ENCODE data around the gene SIPA1L3. TPM values are rescaled to one million over a fixed set of nuclear protein-coding genes. Genes with fewer than 3 reads are reported as not detected.
A peak's percentile ranks its signal among the peaks of the same experiment; 100 is the strongest.

SIPA1L3 gene
- total and polyA plus RNA-seq, 2 experiments from 2014 or later = 15.7 to 54.1 TPM

DNA sequence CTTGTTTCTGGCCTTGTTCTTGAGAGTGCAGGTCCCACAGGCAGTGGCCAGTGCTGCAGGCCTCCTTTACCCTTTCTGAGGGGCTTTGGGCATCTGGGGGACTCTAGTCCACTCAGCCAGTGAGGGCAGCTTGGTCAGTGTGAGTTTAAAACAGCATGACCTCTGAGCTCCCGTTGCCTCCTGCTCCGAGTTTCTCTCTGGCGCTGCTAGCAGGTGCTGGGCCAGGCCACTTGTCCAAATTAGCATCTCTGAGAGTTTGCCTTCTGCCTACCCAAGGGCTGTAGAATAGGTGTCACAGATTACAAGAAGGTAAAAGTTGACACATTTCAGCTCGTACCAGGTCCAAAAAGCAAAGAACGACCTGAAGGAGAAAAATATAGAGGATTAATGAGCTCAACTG is 105.9 kb downstream of the SIPA1L3 start:
- peak; percentile 81 for ATAC-seq
- Histone ChIP-seq H3K4me2 (peak overlapping the region; percentile 55), H2AFZ (no peak overlapping the region), H3K27me3 (ENCODE audit: insufficient read depth) (no peaks in the 10 kb centered on the region), H3K36me3 (ENCODE audit: insufficient read depth) (no peaks in the 10 kb centered on the region), H4K20me1 (replicated peaks; ENCODE audit: insufficient read depth) (peaks cover 11% of the 10 kb centered on the region), H3K27ac (ENCODE audit: low read depth) (peak overlapping the region; percentile 74; the same call in 1 of the 2 replicates), H3K4me1 (ENCODE audit: insufficient read depth) (peaks cover 27% of the 10 kb centered on the region; the same call in 1 of the 2 replicates), H3F3A (replicated peaks; ENCODE audit: low read depth) (no peaks in the 10 kb centered on the region), H3K4me3 (0 out of 2 replicates have a peak overlapping the region, but pooled peaks have one; percentile 9), H3K9me2 (ENCODE audit: insufficient read depth) (no peaks in the 10 kb centered on the region), H3K79me2 (replicated peaks; ENCODE audit: insufficient read depth) (peaks cover 22% of the 10 kb centered on the region)
- H3K36me3 Mint-ChIP-seq (ENCODE audit: low read depth) = no peaks in the 10 kb centered on the region; the same call in 2 of the 3 replicates
- peak overlapping the region; percentile 91 for H3K27ac Mint-ChIP-seq
- peaks cover 27% of the 10 kb centered on the region for H3K4me1 Mint-ChIP-seq
- TF ChIP-seq POLR2AphosphoS5 (IDR thresholded peaks at IDR 0.05; ENCODE audit: low read depth) = no peak
- no peak for TF ChIP-seq ZNF114 (CRISPR knock-in tag; IDR thresholded peaks at IDR 0.05)
- TF ChIP-seq, protein P1, sequence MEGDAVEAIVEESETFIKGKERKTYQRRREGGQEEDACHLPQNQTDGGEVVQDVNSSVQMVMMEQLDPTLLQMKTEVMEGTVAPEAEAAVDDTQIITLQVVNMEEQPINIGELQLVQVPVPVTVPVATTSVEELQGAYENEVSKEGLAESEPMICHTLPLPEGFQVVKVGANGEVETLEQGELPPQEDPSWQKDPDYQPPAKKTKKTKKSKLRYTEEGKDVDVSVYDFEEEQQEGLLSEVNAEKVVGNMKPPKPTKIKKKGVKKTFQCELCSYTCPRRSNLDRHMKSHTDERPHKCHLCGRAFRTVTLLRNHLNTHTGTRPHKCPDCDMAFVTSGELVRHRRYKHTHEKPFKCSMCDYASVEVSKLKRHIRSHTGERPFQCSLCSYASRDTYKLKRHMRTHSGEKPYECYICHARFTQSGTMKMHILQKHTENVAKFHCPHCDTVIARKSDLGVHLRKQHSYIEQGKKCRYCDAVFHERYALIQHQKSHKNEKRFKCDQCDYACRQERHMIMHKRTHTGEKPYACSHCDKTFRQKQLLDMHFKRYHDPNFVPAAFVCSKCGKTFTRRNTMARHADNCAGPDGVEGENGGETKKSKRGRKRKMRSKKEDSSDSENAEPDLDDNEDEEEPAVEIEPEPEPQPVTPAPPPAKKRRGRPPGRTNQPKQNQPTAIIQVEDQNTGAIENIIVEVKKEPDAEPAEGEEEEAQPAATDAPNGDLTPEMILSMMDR (conservative IDR thresholded peaks at IDR 0.05; ENCODE audit: low read depth in 2 of 2) = no peak
- no peak for TF ChIP-seq NANOG (IDR thresholded peaks at IDR 0.05; ENCODE audit: borderline replicate concordance)
- H3K4me3 Mint-ChIP-seq = peak overlapping the region; percentile 57; the same call in 2 of the 3 replicates
- peaks cover 8% of the 10 kb centered on the region for H3K27me3 Mint-ChIP-seq (ENCODE audit: insufficient read depth, low read depth, poor library complexity)
- H3K9me3 Mint-ChIP-seq = no peaks in the 10 kb centered on the region
- DNase-seq (ENCODE audit: low spot score) = peak; percentile 43

DNA sequence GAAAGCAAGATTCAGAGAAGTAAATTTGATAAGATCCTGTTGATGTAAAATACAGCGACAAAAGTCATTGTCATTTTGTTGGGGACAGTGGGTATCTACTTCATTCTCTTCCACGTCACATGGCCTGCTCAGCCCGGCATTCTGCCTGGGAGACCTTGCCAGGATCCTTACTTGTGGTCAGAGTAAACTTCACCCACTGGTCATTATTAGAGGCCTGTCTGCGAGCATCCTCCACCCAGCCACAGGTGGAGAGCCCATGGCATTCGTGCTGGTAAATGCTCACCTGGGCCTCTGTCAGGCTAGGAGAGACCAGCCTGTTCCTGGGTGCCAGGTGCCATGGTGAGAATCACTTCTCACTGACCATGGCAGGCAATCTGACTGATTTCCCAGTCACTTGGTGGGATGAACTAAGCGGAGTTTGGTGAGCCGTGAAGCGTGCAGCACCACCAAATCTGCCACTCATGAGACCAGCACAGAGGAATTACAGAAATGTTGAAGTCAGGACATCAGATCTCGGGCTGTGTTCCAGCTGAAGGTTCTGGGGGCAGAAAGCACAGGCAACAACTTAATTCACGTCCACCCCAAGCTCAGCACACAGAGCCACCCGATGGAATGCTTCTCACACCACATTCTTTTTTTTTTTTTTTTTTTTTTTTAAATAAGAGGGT is 107.0 kb downstream of the SIPA1L3 start:
- Mint-ChIP-seq H3K27me3 (ENCODE audit: insufficient read depth, low read depth, poor library complexity) (peaks cover 6% of the 10 kb centered on the region), H3K4me3 (no peak overlapping the region), H3K4me1 (peaks cover 27% of the 10 kb centered on the region), H3K9me3 (no peaks in the 10 kb centered on the region), H3K27ac (no peak overlapping the region), H3K36me3 (ENCODE audit: low read depth) (no peaks in the 10 kb centered on the region; the same call in 2 of the 3 replicates)
- peaks cover 11% of the 10 kb centered on the region for H4K20me1 ChIP-seq (replicated peaks; ENCODE audit: insufficient read depth)
- H3K27me3 ChIP-seq (ENCODE audit: insufficient read depth) = no peaks in the 10 kb centered on the region
- H3K36me3 ChIP-seq (ENCODE audit: insufficient read depth) = no peaks in the 10 kb centered on the region
- 0 out of 2 replicates have a peak overlapping the region, but pooled peaks have one; percentile 74 for H3K27ac ChIP-seq (ENCODE audit: low read depth)
- H3K4me3 ChIP-seq = no peak overlapping the region
- DNase-seq (ENCODE audit: low spot score) = no peak
- H3K4me1 ChIP-seq (ENCODE audit: insufficient read depth) = peaks cover 27% of the 10 kb centered on the region; the same call in 1 of the 2 replicates
- H3F3A ChIP-seq (replicated peaks; ENCODE audit: low read depth) = 0 out of 2 replicates have a peak, but pooled peaks cover 3% of the 10 kb centered on the region
- no peak overlapping the region for H2AFZ ChIP-seq
- ATAC-seq = no peak
- H3K79me2 ChIP-seq (replicated peaks; ENCODE audit: insufficient read depth) = peaks cover 19% of the 10 kb centered on the region
- H3K9me2 ChIP-seq (ENCODE audit: insufficient read depth) = no peaks in the 10 kb centered on the region
- no peak overlapping the region for H3K4me2 ChIP-seq
- no peak for TF ChIP-seq ZNF331 (CRISPR knock-in tag; IDR thresholded peaks at IDR 0.05; ENCODE audit: low read depth)
- no peak for TF ChIP-seq EZH2phosphoT487 (IDR thresholded peaks at IDR 0.05; ENCODE audit: unreplicated experiment)
- TF ChIP-seq, protein P2, sequence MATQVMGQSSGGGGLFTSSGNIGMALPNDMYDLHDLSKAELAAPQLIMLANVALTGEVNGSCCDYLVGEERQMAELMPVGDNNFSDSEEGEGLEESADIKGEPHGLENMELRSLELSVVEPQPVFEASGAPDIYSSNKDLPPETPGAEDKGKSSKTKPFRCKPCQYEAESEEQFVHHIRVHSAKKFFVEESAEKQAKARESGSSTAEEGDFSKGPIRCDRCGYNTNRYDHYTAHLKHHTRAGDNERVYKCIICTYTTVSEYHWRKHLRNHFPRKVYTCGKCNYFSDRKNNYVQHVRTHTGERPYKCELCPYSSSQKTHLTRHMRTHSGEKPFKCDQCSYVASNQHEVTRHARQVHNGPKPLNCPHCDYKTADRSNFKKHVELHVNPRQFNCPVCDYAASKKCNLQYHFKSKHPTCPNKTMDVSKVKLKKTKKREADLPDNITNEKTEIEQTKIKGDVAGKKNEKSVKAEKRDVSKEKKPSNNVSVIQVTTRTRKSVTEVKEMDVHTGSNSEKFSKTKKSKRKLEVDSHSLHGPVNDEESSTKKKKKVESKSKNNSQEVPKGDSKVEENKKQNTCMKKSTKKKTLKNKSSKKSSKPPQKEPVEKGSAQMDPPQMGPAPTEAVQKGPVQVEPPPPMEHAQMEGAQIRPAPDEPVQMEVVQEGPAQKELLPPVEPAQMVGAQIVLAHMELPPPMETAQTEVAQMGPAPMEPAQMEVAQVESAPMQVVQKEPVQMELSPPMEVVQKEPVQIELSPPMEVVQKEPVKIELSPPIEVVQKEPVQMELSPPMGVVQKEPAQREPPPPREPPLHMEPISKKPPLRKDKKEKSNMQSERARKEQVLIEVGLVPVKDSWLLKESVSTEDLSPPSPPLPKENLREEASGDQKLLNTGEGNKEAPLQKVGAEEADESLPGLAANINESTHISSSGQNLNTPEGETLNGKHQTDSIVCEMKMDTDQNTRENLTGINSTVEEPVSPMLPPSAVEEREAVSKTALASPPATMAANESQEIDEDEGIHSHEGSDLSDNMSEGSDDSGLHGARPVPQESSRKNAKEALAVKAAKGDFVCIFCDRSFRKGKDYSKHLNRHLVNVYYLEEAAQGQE (IDR thresholded peaks at IDR 0.05; ENCODE audit: unreplicated experiment) = no peak
- TF ChIP-seq, protein P3, sequence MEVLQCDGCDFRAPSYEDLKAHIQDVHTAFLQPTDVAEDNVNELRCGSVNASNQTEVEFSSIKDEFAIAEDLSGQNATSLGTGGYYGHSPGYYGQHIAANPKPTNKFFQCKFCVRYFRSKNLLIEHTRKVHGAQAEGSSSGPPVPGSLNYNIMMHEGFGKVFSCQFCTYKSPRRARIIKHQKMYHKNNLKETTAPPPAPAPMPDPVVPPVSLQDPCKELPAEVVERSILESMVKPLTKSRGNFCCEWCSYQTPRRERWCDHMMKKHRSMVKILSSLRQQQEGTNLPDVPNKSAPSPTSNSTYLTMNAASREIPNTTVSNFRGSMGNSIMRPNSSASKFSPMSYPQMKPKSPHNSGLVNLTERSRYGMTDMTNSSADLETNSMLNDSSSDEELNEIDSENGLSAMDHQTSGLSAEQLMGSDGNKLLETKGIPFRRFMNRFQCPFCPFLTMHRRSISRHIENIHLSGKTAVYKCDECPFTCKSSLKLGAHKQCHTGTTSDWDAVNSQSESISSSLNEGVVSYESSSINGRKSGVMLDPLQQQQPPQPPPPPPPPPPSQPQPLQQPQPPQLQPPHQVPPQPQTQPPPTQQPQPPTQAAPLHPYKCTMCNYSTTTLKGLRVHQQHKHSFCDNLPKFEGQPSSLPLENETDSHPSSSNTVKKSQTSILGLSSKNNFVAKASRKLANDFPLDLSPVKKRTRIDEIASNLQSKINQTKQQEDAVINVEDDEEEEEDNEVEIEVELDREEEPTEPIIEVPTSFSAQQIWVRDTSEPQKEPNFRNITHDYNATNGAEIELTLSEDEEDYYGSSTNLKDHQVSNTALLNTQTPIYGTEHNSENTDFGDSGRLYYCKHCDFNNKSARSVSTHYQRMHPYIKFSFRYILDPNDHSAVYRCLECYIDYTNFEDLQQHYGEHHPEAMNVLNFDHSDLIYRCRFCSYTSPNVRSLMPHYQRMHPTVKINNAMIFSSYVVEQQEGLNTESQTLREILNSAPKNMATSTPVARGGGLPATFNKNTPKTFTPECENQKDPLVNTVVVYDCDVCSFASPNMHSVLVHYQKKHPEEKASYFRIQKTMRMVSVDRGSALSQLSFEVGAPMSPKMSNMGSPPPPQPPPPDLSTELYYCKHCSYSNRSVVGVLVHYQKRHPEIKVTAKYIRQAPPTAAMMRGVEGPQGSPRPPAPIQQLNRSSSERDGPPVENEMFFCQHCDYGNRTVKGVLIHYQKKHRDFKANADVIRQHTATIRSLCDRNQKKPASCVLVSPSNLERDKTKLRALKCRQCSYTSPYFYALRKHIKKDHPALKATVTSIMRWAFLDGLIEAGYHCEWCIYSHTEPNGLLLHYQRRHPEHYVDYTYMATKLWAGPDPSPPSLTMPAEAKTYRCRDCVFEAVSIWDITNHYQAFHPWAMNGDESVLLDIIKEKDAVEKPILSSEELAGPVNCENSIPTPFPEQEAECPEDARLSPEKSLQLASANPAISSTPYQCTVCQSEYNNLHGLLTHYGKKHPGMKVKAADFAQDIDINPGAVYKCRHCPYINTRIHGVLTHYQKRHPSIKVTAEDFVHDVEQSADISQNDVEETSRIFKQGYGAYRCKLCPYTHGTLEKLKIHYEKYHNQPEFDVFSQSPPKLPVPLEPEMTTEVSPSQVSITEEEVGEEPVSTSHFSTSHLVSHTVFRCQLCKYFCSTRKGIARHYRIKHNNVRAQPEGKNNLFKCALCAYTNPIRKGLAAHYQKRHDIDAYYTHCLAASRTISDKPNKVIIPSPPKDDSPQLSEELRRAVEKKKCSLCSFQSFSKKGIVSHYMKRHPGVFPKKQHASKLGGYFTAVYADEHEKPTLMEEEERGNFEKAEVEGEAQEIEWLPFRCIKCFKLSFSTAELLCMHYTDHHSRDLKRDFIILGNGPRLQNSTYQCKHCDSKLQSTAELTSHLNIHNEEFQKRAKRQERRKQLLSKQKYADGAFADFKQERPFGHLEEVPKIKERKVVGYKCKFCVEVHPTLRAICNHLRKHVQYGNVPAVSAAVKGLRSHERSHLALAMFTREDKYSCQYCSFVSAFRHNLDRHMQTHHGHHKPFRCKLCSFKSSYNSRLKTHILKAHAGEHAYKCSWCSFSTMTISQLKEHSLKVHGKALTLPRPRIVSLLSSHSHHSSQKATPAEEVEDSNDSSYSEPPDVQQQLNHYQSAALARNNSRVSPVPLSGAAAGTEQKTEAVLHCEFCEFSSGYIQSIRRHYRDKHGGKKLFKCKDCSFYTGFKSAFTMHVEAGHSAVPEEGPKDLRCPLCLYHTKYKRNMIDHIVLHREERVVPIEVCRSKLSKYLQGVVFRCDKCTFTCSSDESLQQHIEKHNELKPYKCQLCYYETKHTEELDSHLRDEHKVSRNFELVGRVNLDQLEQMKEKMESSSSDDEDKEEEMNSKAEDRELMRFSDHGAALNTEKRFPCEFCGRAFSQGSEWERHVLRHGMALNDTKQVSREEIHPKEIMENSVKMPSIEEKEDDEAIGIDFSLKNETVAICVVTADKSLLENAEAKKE (CRISPR knock-in tag; IDR thresholded peaks at IDR 0.05) = no peak
- no peak for TF ChIP-seq STAT1 (IDR thresholded peaks at IDR 0.05; ENCODE audit: unreplicated experiment)

Measured in GM23338 (cell line).